ENCODE measurements around the gene TCEA3.

Gene TCEA3

GRCh38 chr1:23424293-23425192, at the start of gene TCEA3:
TSS of gene TCEA3 (minus strand) at chr1:23424748. CDS start at chr1:23424633, 115 bp downstream.
- FAIRE-seq: no peak

GRCh38 chr1:23473037-23473800, 48.7 kb upstream of the TCEA3 start:
- no peak for FAIRE-seq

GRCh38 chr1:23472351-23473036, 47.9 kb upstream of the TCEA3 start:
- no peak for FAIRE-seq

GRCh38 chr1:23471473-23472075, 47.0 kb upstream of the TCEA3 start:
- no peak for FAIRE-seq

GRCh38 chr1:23470282-23471070, 45.9 kb upstream of the TCEA3 start:
- FAIRE-seq: no peak

- FAIRE-seq: no peak
Observed at GRCh38 chr1:23469372-23469982, 44.9 kb upstream of the TCEA3 start.

GRCh38 chr1:23466423-23466989, 42.0 kb upstream of the TCEA3 start:
- FAIRE-seq: no peak

GRCh38 chr1:23463286-23463685, 38.7 kb upstream of the TCEA3 start:
- no peak for FAIRE-seq

- FAIRE-seq: no peak
Observed at GRCh38 chr1:23462766-23463165, 38.2 kb upstream of the TCEA3 start.

GRCh38 chr1:23461050-23461449, 36.5 kb upstream of the TCEA3 start:
- FAIRE-seq: no peak

GRCh38 chr1:23460519-23460918, 36.0 kb upstream of the TCEA3 start:
- no peak for FAIRE-seq

GRCh38 chr1:23459338-23459757, 34.8 kb upstream of the TCEA3 start:
- no peak for FAIRE-seq

GRCh38 chr1:23456226-23456625, 31.7 kb upstream of the TCEA3 start:
- FAIRE-seq: no peak

- no peak for FAIRE-seq
Observed at GRCh38 chr1:23453455-23454000, 29.0 kb upstream of the TCEA3 start.

- FAIRE-seq: no peak
Observed at GRCh38 chr1:23452011-23452411, 27.5 kb upstream of the TCEA3 start.

- FAIRE-seq: no peak
Observed at GRCh38 chr1:23451441-23451840, 26.9 kb upstream of the TCEA3 start.

GRCh38 chr1:23450894-23451293, 26.3 kb upstream of the TCEA3 start:
- no peak for FAIRE-seq

- no peak for FAIRE-seq
Observed at GRCh38 chr1:23449958-23450357, 25.4 kb upstream of the TCEA3 start.

GRCh38 chr1:23449306-23449705, 24.8 kb upstream of the TCEA3 start:
- no peak for FAIRE-seq

- FAIRE-seq: no peak
Observed at GRCh38 chr1:23448846-23449245, 24.3 kb upstream of the TCEA3 start.
